Activated naive CD4-positive, alpha-beta T cell treated with anti-CD3 and anti-CD28 coated beads, Interleukin-2, amount 50 U/mL, for 72 hours (primary cell): ENCODE data around the gene TRABD2B. TPM values are rescaled to one million over a fixed set of nuclear protein-coding genes. Genes with fewer than 3 reads are reported as not detected.

Experiments used
- ATAC-seq, 2 donors: fragments of 150-1000 bp; cut with Tn5 transposase; 2 replicates each; pipeline ENCODE4 v1.10.0; 2021; ENCODE audit warnings: mild to moderate bottlenecking in 2 of 2, moderate library complexity in 2 of 2
- DNase-seq, 2 donors: peaks; one replicate each; pipeline ENCODE4 v3.0.0; 2021 to 2022; ENCODE audit warnings: low spot score in 2 of 2
- H3K27ac Mint-ChIP-seq, 2 donors: one replicate each; pipeline ENCODE4 v1.8.0; 2022; ENCODE audit warnings: mild to moderate bottlenecking in 2 of 2, mixed read lengths in 2 of 2
- H3K36me3 Mint-ChIP-seq, 2 donors: one replicate each; pipeline ENCODE4 v1.8.0; 2022; ENCODE audit warnings: mixed read lengths in 2 of 2
- H3K9me3 Mint-ChIP-seq, 2 donors: one replicate each; pipeline ENCODE4 v1.8.0; 2022; ENCODE audit warnings: mixed read lengths in 2 of 2
- total RNA-seq, 2 donors: library from RNA; stranded (reverse); gene quantifications; one replicate each; pipeline ENCODE4 v1.2.3, GENCODE V29; 2022

Gene TRABD2B
- total RNA-seq, 2 donors from 2014 or later = not detected

- no peak overlapping the region for H3K27ac Mint-ChIP-seq
- DNase-seq = no peak
- H3K36me3 Mint-ChIP-seq = no peaks in the 10 kb centered on the region
- ATAC-seq = no peak
- no peaks in the 10 kb centered on the region for H3K9me3 Mint-ChIP-seq
Measured at GRCh38 chr1:47937586-47938254, 59.5 kb downstream of the TRABD2B start.

DNA sequence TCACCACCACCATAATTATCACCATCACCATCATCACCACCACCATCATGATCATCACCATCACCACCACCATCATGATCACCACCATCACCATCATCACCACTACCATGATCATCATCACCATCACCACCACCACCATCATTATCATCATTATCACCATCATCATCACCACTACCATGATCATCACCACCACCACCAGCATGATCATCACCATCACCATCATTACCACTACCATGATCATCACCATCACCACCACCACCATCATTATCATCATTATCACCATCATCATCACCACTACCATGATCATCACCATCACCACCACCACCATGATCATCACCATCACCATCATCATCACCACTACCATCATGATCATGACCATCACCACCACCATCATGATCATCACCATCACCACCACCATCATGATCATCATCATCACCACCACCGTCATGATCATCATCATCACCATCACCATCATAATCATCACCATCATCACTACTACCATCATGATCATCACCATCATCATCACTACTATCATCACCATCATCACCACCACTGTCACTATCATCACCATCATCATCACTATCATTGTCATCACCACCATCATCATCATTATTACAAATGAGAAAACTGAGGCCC, 60.2 kb downstream of the TRABD2B start:
- Mint-ChIP-seq H3K9me3 (no peaks in the 10 kb centered on the region), H3K27ac (no peak overlapping the region), H3K36me3 (no peaks in the 10 kb centered on the region)
- DNase-seq (no peak), ATAC-seq (no peak)

DNA sequence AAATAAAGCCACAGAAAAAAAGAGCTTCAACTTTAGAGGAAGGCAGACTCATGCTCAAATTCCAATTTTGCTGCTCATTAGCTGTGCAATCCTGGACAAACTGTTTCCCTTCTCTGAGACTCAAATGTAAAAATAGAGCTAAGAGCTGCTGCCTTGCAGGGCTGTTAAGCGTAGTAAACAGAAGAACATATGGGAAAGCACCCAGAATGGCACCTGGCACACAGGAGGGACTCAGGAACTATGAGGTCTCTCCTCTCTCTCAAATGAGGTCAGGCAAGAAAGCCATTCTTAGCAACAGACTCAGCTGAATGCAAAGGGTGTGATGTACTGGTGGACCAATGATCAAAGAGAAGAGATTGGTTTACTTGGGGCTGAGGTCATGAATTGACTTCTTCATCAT, 61.3 kb downstream of the TRABD2B start:
- ATAC-seq = no peak
- DNase-seq = no peak
- H3K9me3 Mint-ChIP-seq = no peaks in the 10 kb centered on the region
- no peaks in the 10 kb centered on the region for H3K36me3 Mint-ChIP-seq
- no peak overlapping the region for H3K27ac Mint-ChIP-seq

DNA sequence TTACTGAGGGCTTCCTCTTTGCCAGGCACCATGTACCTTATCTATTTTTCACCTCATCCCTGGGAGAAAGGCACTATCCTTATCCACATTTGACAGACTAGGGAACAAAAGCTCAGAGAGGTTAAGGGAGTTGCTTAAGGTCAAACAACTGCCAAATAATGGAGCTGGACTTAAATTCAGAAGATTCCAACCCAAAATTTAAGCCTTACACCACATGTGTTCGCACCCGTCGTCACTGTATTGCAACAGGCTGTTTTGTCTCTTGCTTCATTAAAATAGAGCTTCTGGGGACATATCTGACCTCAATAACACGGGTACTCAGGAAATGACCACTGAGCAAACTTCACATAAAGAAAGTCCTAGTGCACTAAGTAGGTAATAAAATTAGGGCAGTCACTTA, 62.0 kb downstream of the TRABD2B start:
- ATAC-seq (no peak), DNase-seq (no peak)
- Mint-ChIP-seq H3K27ac (peak overlapping the region in 1 of 2 donors; percentile 57), H3K36me3 (no peaks in the 10 kb centered on the region), H3K9me3 (no peaks in the 10 kb centered on the region)

- H3K27ac Mint-ChIP-seq = no peak overlapping the region
- no peak for DNase-seq
- H3K36me3 Mint-ChIP-seq = no peaks in the 10 kb centered on the region
- ATAC-seq = no peak
- H3K9me3 Mint-ChIP-seq = no peaks in the 10 kb centered on the region
Measured at GRCh38 chr1:47934243-47934805, 62.9 kb downstream of the TRABD2B start.

DNA sequence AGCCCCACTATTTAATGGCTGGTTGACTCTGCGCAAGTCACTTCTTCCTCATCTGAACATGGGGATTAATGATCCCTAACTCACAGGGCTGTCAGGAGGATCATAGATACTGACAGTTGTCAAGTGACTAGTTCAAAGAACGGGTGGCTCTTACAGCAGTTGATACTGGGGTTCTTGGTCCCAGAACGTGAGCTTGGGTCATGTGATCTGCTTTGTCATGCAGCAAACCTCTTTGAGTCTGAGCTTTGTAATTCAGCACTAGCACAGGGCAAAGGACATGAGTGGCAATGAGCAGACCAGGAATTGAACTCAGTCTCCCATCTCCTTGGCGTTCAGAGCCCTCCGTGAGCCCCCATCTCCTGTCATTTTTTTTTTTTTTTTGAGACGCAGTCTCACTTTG, 64.4 kb downstream of the TRABD2B start:
- no peaks in the 10 kb centered on the region for H3K36me3 Mint-ChIP-seq
- H3K9me3 Mint-ChIP-seq = no peaks in the 10 kb centered on the region
- DNase-seq (no peak), ATAC-seq (no peak)
- H3K27ac Mint-ChIP-seq = no peak overlapping the region

- Mint-ChIP-seq H3K36me3 (no peaks in the 10 kb centered on the region), H3K9me3 (no peaks in the 10 kb centered on the region), H3K27ac (no peak overlapping the region)
- DNase-seq = no peak
- no peak for ATAC-seq
Measured at GRCh38 chr1:47931395-47931794, 65.8 kb downstream of the TRABD2B start.

DNA sequence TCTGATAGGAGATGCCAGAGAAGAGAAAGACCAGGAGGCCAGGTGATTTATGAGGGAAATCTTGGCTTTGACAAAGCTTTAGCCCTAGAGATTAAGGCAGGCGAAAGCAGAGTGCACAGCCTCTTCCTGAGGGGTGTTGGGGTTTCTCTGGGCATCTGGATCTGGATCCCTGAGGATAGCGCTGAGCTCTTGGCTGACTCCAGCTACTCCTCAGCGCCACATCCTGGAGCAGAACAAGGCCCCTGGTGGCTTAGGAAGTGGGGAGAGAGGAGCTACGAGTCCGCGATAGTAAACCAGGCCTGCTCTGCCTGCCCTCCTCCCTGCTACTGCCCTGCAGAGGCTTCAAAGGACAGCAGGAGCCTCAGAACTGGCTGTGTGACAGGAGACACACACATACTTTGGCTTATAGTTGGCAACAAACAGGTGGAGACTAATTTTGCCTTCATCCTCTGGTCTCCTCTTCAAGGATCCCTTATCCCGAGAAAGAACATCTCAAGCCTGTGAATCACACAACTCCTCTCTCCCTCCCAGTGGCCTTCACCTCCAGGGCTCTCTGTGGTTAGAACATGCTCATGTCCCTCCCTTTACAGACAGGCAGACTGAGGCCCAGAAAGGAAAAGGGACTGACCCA, 66.9 kb downstream of the TRABD2B start:
- Mint-ChIP-seq H3K27ac (no peak overlapping the region), H3K36me3 (no peaks in the 10 kb centered on the region), H3K9me3 (no peaks in the 10 kb centered on the region)
- DNase-seq (no peak), ATAC-seq (no peak)

DNA sequence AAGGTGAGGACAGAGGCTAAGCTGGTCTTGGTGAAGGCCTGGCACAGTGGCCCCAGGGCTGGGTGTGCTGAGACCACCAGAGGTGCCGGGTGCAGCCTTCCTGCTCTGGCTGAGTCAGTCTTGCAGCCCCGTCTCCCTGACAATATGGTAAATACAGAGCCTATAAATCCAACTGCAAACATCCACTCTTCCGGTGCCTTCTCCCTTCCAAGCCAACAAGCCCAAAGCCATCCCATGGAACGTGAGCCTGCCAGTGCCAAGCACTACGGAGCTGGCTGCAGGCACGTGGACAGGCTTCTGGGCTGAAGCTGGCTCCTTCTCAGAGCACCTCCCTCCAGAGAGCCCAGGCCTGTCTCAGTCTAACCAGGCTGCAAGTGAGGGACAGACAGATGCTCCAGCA, 70.0 kb downstream of the TRABD2B start:
- DNase-seq = no peak
- H3K9me3 Mint-ChIP-seq = no peaks in the 10 kb centered on the region
- no peak overlapping the region for H3K27ac Mint-ChIP-seq
- no peak for ATAC-seq
- no peaks in the 10 kb centered on the region for H3K36me3 Mint-ChIP-seq

DNA sequence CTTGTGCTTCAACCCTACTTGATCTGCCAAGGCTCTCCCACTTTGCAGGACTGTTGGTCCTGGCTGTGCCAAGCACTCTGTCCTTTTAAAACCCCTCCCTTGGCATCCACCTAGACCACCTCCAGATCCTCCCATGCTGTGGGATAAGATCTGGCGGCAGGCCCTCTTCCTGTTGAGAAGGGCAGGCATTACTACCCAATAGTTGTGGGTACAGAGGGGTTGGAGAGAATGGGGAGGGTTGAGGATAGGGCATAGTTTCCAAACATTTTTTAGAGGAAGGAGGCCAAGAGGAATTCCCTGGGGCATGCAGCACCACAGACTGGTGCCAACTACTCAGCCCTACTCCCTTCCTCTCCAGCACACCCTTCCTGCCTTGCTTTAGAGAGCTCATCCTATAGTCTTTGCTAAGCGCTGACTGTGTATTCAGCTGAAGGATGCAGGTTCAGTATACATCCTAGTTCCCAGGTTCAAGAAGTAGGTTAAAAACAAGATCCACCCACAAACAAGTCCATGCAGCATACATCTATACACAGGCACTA, 70.7 kb downstream of the TRABD2B start:
- no peak for DNase-seq
- Mint-ChIP-seq H3K9me3 (no peaks in the 10 kb centered on the region), H3K27ac (no peak overlapping the region), H3K36me3 (no peaks in the 10 kb centered on the region)
- ATAC-seq = no peak

GRCh38 chr1:47924270-47925048, 72.7 kb downstream of the TRABD2B start:
- no peaks in the 10 kb centered on the region for H3K36me3 Mint-ChIP-seq
- no peak for ATAC-seq
- no peaks in the 10 kb centered on the region for H3K9me3 Mint-ChIP-seq
- DNase-seq = no peak
- H3K27ac Mint-ChIP-seq = no peak overlapping the region

GRCh38 chr1:47921935-47922415, 75.2 kb downstream of the TRABD2B start:
- H3K36me3 Mint-ChIP-seq = no peaks in the 10 kb centered on the region
- DNase-seq (no peak), ATAC-seq (no peak)
- no peak overlapping the region for H3K27ac Mint-ChIP-seq
- no peaks in the 10 kb centered on the region for H3K9me3 Mint-ChIP-seq

DNA sequence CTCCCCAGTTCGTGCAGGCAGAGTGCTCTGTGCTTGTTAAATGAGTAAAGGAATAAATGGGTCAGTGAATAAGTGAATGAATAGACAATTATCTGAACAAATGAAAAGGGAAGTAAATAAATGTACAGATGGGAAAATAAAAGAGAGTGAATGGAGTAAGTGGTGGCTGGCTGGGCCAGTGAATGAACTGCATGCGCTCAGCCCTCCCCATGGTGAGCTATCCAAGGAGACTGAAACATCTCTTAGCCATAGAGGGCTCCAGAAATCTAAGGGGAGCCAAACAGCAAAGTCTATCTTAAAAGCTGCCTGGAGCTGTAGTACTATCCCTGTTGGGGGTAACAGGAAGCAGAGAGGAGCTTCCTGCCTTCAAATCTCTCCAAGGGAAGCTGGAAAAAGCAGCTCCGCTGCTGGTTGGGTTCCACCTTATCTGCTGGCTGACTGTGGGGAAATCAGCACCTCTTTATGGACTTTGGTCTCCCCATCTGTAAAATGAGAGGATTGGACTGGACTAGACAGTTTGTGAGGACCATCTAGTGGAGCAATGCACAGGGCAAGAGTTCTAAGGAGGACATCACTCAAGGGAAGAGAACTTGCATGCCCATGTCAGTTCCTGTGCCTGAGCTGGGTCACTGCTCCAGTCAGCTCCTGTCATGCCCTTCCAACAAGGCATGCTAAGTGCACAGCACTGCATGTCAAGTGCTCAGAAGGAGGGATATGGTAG, 77.9 kb downstream of the TRABD2B start:
- no peaks in the 10 kb centered on the region for H3K36me3 Mint-ChIP-seq
- ATAC-seq = no peak
- no peak overlapping the region for H3K27ac Mint-ChIP-seq
- H3K9me3 Mint-ChIP-seq = no peaks in the 10 kb centered on the region
- no peak for DNase-seq

GRCh38 chr1:47918257-47918867, 78.8 kb downstream of the TRABD2B start:
- ATAC-seq (no peak), DNase-seq (no peak)
- no peaks in the 10 kb centered on the region for H3K9me3 Mint-ChIP-seq
- no peaks in the 10 kb centered on the region for H3K36me3 Mint-ChIP-seq
- no peak overlapping the region for H3K27ac Mint-ChIP-seq

DNA sequence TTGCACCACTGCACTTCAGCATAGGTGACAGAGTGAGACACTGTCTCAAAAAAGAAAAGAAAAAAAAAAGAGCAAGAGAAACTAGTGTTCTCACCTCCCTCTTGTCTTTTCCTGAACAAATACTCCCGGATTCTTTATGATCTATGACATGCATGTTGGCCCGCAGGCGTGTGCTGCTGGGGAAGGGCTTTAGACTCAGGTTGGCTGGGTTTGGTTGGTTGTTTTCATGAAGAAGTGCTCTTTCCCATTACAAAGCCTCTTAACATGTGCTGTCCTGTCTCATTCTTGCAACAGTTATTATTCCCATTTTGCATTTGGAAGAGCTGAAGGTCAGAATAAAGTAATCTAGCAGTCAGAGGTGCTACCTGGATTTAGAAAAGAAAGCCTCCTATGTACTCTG, 79.5 kb downstream of the TRABD2B start:
- ATAC-seq (no peak), DNase-seq (no peak)
- Mint-ChIP-seq H3K9me3 (no peaks in the 10 kb centered on the region), H3K27ac (no peak overlapping the region), H3K36me3 (no peaks in the 10 kb centered on the region)
